Measurements from ENCODE around the gene YTHDF1.

YTHDF1 gene

GRCh38 chr20:63194007-63194796, 21.7 kb downstream of the YTHDF1 start:
- no peak overlapping the region for H3K4me3 ChIP-seq (ENCODE audit: low read depth, low read length)
- no peak for TF ChIP-seq CTCF (IDR thresholded peaks at IDR 0.05; ENCODE audit: low read depth, low read length)

GRCh38 chr20:63192721-63193120, 23.2 kb downstream of the YTHDF1 start:
- H3K4me3 ChIP-seq (ENCODE audit: low read depth, low read length), result no peak overlapping the region
- no peak for TF ChIP-seq CTCF (IDR thresholded peaks at IDR 0.05; ENCODE audit: low read depth, low read length)

- H3K4me3 ChIP-seq (ENCODE audit: low read depth, low read length), result no peak overlapping the region
Observed at GRCh38 chr20:63191400-63191799, 24.5 kb downstream of the YTHDF1 start.

GRCh38 chr20:63190828-63191227, 25.1 kb downstream of the YTHDF1 start:
- no peak for TF ChIP-seq CTCF (IDR thresholded peaks at IDR 0.05; ENCODE audit: low read depth, low read length)
- H3K4me3 ChIP-seq (ENCODE audit: low read depth, low read length), result no peak overlapping the region

More at GRCh38 chr20:63191400-63191799, 24.5 kb downstream of the YTHDF1 start:
- TF ChIP-seq CTCF (IDR thresholded peaks at IDR 0.05; ENCODE audit: low read depth, low read length), result no peak

GRCh38 chr20:63189846-63190559, 25.9 kb downstream of the YTHDF1 start:
- TF ChIP-seq CTCF (IDR thresholded peaks at IDR 0.05; ENCODE audit: low read depth, low read length), result no peak
- H3K4me3 ChIP-seq (ENCODE audit: low read depth, low read length), result no peak overlapping the region

GRCh38 chr20:63189322-63189642, 26.6 kb downstream of the YTHDF1 start:
- no peak for TF ChIP-seq CTCF (IDR thresholded peaks at IDR 0.05; ENCODE audit: low read depth, low read length)
- H3K4me3 ChIP-seq (ENCODE audit: low read depth, low read length), result no peak overlapping the region

GRCh38 chr20:63188641-63189321, 27.1 kb downstream of the YTHDF1 start:
- no peak overlapping the region for H3K4me3 ChIP-seq (ENCODE audit: low read depth, low read length)
- TF ChIP-seq CTCF (IDR thresholded peaks at IDR 0.05; ENCODE audit: low read depth, low read length), result no peak
